HG03558 (cell line): ENCODE measurements around the gene DUSP15.

Source experiments
- ATAC-seq: cut with Tn5 transposase; IDR thresholded peaks from one replicate; pipeline ENCODE4 v1.9.1; 2021; ENCODE audit warnings: moderate number of reproducible peaks; ENCODE audit not compliant: unreplicated experiment; ENCODE audit errors: extremely low read depth

The DUSP15 gene

DNA sequence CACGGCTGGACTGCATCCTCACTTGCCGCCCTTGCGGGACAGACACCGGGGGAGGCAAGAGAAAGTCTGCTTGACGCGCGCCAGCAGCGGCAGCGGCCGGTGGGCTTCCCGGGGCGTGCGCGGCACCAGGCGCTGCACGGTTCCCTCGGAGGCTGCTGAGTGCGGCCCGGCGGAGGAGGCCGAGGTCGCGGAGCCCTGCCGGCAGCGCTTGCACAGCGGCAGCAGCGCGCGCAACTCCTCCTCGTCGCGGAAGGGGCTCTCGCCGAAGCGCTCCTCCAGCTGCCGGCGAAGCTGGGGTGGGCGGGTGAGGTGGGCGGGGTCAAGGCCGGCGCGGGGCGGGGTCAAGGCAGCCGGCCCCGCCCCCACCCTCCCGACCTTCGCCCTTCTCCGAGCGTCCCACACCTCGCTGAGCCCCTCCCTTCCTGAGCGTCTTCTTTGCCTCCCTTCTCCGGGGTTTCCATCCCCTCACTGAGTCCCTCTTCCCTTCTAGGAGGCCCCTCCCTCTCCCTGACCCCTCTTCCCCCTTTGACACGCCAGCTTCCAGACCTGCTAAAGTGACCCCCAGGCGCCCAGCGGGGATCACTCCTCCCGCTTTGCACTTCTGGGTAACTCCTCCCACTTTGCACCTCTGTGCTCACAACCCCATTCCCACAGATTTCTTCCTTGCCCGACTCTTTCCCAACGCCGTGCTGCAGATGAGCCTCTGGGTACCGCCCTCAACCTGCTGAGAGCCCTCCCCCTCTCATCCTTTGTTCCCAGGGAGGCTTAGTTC lies 8.8 kb downstream of the DUSP15 start:
- ATAC-seq: no peak

DNA sequence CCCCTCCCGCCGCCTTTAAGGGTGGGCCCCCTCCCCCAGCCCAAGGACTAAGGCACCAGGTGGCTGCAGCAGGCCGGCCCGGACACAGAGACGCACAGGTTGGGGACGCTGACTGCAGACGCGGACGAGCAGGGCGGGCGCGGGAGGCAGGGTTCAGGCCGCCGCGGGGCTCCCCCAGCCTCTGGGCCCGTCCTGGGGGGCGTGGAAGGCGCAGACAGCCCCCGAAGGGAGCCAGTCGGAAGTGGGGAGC lies 9.3 kb downstream of the DUSP15 start:
- no peak for ATAC-seq

DNA sequence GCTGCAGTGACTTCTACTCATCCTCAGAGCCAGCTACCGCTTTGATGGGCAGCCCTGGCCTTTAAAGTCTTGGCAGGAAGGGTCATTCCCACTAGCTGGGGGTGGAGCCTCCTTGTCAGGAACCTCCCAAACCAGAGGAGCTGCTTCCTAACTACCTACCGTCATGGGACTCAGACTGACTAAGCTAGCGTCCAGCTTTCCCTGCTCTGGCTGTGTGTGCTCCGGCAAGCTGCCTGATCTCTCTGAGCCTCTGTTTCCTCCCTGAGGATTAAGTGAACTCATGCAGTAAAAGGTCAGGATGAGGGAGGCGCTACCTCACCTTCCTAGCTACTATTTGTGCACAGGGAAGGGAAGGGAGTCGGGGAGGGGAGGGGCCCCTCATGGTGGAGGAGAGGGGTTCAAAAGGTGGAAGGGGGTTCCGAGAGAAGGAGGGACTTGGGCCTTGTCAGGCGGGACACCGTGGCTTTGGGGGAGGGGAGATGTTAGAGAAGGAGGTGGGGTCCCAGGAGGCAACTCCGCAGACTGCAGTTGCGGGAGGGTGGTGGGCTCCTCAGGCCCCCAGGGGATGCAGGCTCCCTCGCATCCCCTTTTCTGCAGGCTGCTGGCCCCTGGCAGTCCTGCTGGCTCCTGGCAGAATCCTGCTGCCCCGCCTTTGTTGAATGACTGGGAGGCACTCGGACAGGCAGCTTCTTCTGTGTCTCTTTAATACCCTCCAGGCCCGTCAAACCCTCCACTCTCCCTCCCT lies 9.8 kb downstream of the DUSP15 start:
- ATAC-seq: no peak

DNA sequence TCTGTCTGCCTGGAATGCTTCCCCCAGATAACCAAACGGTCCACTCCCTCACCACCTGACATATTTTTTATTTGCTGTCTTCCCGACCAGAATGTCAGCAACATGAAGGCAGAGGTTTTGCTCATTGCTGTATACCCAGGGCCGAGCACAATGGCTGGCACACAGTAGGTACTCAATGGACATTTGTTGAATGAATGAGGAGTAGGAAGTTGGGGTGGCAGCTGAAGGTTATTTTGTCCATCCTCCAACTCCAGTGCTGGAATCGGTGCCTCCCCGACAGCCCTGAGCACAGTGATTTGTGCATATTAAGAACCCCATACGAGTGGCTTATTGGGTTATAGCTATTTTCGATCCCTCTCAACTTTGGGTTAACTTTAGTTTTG lies 10.3 kb downstream of the DUSP15 start:
- no peak for ATAC-seq

DNA sequence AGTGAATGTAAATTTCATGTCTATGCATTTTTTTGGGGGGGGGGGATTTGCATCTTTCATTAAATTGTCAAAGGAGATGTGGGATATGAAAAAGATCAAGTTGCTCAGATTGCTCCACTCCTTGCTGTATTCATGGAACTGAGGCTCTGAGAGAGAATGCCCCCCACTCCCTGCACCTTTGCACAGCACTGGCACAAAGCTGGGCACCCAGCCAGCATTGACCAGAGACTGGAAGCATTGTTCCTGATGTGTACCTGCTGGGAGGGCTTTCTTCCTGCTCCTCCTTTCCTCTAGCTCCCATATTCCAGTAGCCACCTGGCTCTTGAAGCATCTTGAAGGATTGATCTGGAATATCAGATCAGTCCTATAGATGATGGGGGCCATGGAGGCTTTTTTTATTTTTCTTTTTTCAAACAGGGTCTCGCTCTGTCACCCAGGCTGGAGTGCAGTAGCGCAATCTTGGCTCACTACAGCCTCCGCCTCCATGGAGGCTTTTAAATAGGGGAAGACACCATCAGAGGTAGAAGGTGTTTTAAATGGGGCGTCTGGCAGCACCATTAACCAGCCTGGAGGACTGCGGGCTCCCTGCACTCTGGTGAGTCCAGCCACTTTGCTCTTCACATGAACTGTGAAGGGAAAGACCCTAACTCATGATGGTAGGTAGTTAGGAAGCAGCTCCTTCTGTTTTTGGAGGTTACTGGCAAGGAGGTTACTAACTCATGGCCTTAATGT lies 10.9 kb downstream of the DUSP15 start:
- no peak for ATAC-seq

DNA sequence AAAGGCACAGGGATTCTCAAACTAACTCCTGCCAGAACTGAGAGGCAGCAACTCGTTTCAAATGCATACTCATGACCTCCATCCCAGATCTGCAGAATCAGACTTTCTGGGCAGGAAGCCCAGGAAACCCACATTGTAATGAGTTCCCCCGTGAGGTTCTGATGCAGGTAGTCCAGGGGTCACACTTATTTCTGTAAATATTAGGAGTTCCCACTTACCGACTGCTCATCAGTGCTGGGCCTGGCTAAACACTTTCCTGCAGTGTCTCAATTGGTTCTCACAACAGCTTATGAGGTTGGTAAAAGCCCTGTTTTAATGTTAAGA lies 11.6 kb downstream of the DUSP15 start:
- ATAC-seq: no peak

DNA sequence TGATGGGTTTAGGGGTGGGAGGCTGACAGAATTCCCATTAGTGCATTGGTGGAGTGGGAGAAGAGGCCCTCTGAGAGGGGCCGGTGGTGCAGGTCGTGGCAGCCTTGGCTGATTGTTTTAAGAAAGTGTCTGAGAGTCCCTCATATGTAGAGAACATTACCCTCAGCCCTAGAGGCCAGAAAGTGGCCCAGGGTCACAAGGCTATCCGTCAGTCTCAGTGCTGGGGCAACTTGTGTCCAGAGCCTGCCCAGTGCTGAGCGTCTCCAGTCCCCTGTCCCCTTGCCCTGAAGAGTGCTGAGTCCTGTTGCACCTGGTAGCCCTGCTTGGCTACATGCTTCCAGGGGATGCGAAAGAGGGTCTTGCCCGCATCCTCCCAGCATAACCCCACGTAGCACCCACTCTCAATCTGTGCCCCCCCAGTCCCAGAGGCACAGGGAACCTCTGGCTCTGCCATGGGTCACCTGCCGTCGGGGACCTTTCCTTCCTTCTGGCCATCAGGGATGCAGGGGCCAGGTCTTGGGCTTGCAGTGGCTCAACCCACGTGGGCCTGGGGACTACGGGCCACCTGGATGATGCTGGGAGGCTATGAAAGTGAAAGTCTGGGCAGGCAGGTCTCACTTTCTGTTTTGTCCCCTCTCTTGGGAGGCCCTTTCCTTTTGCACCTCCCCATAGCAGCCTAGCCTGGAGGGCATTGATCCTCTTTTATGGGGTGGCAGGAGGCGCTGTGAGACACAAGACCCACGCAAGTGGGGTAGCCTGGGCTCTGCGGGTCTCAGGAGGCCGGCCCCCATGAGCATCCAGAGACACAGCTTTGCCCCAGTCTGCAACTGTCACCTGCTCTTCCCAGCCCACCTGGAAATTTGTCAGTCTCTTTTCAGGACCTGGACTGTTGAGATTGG lies 12.2 kb downstream of the DUSP15 start:
- no peak for ATAC-seq

DNA sequence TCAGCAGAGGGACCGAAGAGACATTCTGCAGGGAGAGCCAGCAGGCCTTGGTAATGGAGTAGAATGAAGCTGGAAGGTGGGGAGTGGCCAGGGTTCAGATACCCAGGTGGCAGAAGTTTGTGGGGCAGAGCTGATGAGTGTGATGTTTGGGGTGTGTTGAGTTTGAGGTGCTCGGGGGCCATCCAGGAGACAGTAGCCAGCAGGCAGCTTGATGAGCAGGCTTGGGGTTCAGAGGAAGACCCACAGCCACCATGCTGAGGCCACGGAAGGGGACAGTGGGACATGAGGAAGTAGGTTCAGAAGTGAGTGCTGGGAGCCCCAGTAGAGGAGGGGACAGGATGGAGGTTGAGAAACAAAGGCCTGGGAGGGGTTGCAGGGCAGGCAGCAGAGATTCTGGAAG lies 13.8 kb downstream of the DUSP15 start:
- no peak for ATAC-seq

DNA sequence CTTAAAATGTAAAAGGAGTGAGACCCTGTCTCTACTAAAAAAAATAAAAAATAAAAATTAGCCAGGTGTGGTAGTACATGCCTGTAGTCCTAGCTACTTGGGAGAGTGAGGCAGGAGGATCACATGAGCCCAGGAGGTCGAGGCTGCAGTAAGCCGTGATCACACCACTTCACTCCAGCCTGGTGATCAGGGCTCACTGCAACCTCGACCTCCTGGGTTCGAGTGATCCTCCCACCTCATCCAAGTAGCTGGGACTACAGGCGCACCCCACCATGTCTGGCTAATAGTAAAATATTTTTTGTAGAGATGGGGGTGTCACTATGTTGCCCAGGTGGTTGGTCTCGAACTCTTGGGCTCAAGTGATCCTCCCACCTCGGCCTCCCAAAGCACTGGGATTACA lies 16.8 kb downstream of the DUSP15 start:
- no peak for ATAC-seq

DNA sequence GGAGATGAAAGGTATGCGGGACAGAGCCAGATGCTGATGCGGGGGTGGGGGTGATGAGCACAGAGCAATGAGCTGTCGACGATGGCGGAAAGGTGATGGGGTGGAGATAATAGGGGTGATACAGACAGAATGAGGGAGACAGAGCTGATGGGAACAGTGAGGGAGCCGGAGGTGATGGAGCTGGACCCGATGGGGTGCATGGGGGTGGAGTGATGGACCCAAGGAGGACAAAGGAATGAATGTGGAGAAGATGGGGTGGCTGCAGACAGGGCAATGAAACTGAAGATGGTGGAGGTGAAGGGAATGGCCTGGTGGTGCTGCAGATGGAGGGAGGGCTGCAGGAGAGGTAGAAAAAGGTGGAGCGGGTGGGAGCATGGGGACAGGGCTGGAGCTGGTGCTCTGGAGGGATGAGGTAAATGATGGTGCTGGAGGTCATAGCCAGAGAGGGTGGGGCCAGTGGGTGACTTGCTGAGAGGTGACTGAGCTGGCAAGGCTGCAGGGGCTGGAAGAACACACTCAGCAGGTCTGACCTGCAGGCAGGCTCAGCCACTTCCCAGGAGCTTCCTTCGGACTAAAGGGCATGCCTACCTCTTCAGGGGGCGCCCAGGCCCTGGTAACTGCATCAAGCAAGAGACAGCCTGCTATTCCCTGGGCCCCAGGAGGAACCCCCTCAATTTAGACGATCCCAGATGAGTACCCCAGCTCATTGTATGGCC lies 18.9 kb downstream of the DUSP15 start:
- ATAC-seq: no peak

DNA sequence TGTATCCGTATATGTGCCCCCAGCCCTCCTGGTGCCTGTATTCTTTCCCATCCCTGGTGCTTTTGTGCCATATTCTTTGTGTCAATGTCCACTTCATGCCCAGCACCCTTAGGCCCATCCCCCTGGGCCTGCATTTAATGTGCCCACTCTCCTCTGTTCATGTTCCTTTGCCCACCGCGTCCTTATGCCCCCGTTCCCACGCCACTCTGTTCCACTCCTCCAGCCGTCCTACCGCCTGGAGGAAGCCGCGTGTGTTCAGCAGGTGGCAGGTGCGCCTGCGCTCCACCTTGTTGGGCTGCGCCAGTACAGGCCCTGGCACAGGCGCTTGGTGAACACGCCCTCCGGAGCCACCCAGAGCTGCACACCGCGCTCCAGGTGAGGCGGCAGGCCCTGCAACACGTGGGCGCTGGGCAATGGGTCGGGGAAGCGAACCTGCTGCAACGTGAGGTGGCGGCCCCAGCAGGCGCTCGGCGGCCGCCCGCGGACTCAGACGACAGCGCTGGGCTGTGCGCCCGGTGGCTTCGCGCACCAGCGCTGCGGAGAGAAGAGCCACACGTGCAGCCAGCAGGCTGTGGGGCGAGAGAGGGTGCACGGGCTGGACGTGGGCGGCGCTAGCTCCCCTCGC lies 20.9 kb downstream of the DUSP15 start:
- no peak for ATAC-seq

DNA sequence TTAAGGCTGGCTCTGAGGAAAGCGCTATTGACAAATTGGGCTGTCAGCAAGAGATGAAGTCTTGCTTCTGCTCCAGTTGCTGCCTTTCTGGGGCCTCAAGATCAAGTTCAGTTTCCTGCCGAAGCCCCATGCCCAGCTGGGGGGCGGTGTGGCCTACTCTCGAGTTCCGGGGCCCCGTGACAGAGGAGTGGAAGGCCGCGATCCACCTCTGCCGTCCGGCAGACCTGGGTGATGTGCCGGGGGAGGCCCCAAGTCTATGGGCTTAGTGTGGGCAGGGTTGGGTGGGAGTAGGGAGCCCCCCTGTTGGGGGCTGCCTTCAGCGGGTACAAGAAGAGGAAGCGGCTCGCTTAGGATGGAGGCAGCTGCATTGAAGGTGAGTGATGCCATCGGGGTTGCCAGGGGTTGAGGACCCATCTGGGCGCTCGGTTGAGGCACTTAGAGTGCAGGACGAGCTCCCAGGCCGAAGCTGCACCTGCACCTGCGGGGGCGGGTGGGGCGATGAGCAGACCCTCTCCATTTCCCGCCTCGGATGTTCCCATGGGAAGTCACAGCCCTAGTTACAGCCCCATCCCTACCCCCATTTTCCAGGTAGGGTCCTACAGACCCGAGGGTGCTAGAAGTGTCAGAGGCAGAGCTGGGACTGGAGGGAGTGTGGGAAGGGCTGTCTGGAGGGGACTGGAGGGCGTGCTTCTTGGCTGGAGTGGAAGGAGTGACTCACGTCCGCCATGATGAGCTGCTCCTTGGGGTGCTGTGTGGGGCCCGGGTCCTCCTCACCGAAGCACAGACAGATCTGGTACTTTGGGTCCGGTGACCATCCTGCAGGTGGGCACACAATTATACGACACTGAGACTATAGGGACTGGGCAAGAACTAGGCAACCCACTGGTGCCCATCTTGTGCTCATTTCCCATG lies 22.0 kb downstream of the DUSP15 start:
- ATAC-seq: no peak

DNA sequence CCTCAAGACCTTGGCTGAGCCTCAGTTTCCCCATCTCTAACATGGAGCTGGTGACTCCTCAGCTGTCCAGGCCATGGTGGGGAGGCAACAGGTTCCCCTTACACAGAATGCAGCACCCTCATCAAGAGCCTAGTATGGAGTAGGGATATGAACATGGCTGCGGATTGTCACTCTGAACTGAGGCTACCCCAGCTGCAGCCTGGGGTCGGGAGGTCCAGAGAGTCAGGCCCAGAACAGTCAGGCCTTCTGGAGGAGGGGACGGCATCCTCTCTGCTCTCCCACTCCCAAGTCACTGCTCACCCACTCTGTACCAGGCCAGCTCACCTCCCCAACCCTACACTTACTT lies 23.6 kb downstream of the DUSP15 start:
- ATAC-seq: no peak

DNA sequence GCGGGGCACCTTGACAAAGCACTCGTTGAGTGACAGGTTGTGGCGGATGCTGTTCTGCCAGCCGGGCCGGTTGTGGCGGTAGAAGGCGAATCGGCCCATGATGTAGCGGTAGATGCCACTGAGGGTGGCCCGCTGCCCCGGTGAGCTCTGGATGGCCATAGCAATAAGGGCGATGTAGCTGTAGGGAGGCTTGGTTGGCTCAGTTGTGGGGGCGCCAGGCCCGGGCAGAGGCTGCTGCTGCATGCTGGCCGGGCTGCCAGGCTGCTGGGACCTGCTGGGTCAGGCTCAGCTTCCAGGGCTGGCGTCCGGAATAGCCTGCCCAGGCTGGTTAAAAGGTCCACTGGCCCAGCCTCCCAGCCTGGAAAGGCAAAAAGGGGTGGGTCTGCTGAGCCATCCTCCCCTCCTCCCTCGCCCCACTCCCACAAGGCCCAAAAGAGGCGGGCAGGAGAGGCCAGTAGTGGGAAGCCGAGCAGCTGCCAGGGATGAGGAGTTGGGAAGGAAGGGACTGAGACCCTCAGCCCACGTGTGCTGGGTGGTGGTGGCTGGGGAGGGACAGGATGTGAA lies 24.9 kb downstream of the DUSP15 start, which contains the start of gene FOXS1:
Gene FOXS1 (minus strand): TSS at position 305 of the 564 bp plus-strand sequence. CDS start 62 bp downstream, at position 243.
- no peak for ATAC-seq

DNA sequence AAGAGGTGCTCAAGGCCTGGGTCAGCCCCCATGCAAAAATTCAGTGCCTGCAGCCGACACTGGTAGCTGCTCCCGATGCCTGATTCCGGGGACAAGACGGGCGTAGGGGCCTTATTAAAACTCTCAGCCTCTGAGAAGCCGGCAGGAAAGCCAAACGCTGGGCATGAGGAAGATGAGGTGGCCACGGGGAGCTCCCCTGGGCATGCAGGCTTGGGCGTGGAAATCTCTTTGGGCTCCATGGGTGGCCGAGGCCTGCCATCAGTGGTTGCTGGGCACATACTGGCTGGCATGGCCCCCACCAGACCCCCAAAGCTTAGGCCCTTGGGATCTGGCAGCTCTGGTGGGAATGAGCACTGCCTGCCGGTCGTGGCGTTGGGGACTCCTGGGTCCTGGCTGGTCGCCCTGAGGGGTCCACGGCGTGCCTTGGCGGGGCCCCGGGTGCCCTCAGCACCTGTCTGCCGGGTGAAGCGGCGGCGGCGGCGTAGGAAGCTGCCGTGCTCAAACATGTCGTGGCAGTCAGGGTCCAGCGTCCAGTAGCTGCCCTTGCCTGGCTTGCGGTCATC lies 25.5 kb downstream of the DUSP15 start:
- no peak for ATAC-seq

DNA sequence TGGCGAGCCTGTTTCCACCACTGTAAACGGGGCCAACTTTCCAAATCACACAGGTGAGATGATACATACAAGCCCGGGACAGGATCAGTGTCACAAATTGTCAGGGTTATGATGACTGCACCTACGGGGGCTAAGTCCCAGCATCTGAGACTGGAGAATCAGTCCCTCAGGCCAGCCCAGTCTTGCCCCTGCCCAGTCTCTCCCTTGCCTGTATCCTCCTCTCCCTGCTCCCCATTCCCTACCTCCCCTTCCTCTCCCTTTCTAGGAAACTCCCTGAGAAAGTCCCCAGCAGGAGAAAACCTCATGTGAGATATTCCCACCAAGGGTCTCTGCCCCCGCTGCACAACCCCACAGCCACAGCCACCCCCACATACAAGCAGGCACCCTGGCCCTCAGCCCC lies 26.4 kb downstream of the DUSP15 start:
- no peak for ATAC-seq

DNA sequence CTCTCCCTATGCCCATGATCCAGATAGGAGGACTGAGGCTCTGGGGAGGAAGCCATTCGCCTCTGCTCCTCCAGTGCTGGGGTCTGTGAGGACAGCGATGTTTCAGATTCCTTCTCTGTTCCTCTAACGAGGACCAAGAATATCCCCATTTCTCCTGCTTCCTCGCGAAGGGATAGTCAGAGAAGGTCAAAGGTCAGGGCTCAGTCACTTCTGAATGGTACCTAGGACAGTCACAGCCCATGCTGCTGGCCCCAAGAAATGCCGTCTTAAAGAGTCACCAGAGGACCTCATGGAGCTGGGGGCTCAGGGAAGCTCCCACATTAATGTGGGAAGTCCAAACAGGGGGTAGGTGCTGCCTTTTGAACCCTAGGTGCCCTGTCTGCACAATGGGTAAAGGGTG lies 27.0 kb downstream of the DUSP15 start:
- no peak for ATAC-seq
